ENCODE data around the gene FOS.
"Not testable (repeated sequence)": the region's sequence is repeated elsewhere in the genome, so short reads cannot be mapped to it uniquely, and the experiment has no call there.

FOS gene

GRCh38 chr14:75234173-75235115 is 44.2 kb upstream of the FOS start:
- ChIA-PET POLR2A (no interaction called here), CTCF (no interaction called here)
- H3K9me3 ChIP-seq (ENCODE audit: control insufficient read depth, insufficient read depth, low read depth, low read length) = no peaks in the 10 kb centered on the region
- TF ChIP-seq MEIS1 (CRISPR knock-in tag; IDR thresholded peaks at IDR 0.05; ENCODE audit: borderline replicate concordance) (no peak), ZNF302 (tag by site-specific recombination; IDR thresholded peaks at IDR 0.05; ENCODE audit: low read depth) (no peak), ZBTB20 (tag by site-specific recombination; IDR thresholded peaks at IDR 0.05) (no peak), WT1 (tag by site-specific recombination; IDR thresholded peaks at IDR 0.05) (no peak), KLF7 (tag by site-specific recombination; IDR thresholded peaks at IDR 0.05; ENCODE audit: borderline replicate concordance) (no peak), ZNF843 (tag by site-specific recombination; IDR thresholded peaks at IDR 0.05) (no peak), KLF16 (tag by site-specific recombination; IDR thresholded peaks at IDR 0.05) (no peak), ZBTB49 (tag by site-specific recombination; IDR thresholded peaks at IDR 0.05; ENCODE audit: low read depth) (no peak), ZNF24 (tag by site-specific recombination; IDR thresholded peaks at IDR 0.05) (no peak), ZEB2 (tag by site-specific recombination; IDR thresholded peaks at IDR 0.05) (no peak), ZNF202 (tag by site-specific recombination; IDR thresholded peaks at IDR 0.05; ENCODE audit: borderline replicate concordance) (no peak)
- TF ChIP-seq, protein P1, sequence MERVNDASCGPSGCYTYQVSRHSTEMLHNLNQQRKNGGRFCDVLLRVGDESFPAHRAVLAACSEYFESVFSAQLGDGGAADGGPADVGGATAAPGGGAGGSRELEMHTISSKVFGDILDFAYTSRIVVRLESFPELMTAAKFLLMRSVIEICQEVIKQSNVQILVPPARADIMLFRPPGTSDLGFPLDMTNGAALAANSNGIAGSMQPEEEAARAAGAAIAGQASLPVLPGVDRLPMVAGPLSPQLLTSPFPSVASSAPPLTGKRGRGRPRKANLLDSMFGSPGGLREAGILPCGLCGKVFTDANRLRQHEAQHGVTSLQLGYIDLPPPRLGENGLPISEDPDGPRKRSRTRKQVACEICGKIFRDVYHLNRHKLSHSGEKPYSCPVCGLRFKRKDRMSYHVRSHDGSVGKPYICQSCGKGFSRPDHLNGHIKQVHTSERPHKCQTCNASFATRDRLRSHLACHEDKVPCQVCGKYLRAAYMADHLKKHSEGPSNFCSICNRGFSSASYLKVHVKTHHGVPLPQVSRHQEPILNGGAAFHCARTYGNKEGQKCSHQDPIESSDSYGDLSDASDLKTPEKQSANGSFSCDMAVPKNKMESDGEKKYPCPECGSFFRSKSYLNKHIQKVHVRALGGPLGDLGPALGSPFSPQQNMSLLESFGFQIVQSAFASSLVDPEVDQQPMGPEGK (tag by site-specific recombination; IDR thresholded peaks at IDR 0.05) = no peak
- TF ChIP-seq, protein P2, sequence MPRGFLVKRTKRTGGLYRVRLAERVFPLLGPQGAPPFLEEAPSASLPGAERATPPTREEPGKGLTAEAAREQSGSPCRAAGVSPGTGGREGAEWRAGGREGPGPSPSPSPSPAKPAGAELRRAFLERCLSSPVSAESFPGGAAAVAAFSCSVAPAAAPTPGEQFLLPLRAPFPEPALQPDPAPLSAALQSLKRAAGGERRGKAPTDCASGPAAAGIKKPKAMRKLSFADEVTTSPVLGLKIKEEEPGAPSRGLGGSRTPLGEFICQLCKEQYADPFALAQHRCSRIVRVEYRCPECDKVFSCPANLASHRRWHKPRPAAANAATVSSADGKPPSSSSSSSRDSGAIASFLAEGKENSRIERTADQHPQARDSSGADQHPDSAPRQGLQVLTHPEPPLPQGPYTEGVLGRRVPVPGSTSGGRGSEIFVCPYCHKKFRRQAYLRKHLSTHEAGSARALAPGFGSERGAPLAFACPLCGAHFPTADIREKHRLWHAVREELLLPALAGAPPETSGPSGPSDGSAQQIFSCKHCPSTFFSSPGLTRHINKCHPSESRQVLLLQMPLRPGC (tag by site-specific recombination; IDR thresholded peaks at IDR 0.05) = no peak
- TF ChIP-seq, protein P3, sequence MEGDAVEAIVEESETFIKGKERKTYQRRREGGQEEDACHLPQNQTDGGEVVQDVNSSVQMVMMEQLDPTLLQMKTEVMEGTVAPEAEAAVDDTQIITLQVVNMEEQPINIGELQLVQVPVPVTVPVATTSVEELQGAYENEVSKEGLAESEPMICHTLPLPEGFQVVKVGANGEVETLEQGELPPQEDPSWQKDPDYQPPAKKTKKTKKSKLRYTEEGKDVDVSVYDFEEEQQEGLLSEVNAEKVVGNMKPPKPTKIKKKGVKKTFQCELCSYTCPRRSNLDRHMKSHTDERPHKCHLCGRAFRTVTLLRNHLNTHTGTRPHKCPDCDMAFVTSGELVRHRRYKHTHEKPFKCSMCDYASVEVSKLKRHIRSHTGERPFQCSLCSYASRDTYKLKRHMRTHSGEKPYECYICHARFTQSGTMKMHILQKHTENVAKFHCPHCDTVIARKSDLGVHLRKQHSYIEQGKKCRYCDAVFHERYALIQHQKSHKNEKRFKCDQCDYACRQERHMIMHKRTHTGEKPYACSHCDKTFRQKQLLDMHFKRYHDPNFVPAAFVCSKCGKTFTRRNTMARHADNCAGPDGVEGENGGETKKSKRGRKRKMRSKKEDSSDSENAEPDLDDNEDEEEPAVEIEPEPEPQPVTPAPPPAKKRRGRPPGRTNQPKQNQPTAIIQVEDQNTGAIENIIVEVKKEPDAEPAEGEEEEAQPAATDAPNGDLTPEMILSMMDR (tag by site-specific recombination; IDR thresholded peaks at IDR 0.05) = no peak
- no peaks in the 10 kb centered on the region; the same call in 1 of the 2 replicates for H3K4me1 ChIP-seq (ENCODE audit: control insufficient read depth, insufficient read depth, low read length)
- H3K27ac ChIP-seq (ENCODE audit: extremely low read depth, low read depth, low read length) = no peak overlapping the region
- no peaks in the 10 kb centered on the region for H3K36me3 ChIP-seq (ENCODE audit: control insufficient read depth in 2 of 2, insufficient read depth in 1 of 2, low read length in 2 of 2)
- no peak overlapping the region for H3K4me3 ChIP-seq (ENCODE audit: low read depth, low read length)

DNA sequence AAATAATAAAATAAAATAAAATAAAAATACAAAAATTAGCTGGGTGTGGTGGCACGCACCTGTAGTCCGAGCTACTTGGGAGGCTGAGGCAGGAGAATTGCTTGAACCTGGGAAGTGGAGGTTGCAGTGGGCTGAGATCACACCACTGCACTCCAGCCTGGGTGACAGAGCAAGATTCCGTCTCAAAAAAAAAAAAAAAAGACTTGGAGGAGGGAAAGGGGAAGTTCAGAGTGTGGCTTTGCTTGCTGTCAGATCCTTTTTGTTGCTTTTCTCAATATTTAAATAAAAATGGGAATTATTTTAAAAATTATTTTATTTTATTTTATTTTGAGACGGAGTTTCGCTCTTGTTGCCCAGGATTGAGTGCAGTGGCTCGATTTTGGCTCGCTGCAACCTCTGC is 43.4 kb upstream of the FOS start:
- H3K36me3 ChIP-seq (ENCODE audit: control insufficient read depth in 2 of 2, insufficient read depth in 1 of 2, low read length in 2 of 2); H3K4me1 ChIP-seq (ENCODE audit: control insufficient read depth, insufficient read depth, low read length); CTCF ChIA-PET; H3K27ac ChIP-seq (ENCODE audit: extremely low read depth, low read depth, low read length); H3K9me3 ChIP-seq (ENCODE audit: control insufficient read depth, insufficient read depth, low read depth, low read length); POLR2A ChIA-PET; H3K4me3 ChIP-seq (ENCODE audit: low read depth, low read length): not testable (repeated sequence)
